Caki2 (cell line): ENCODE data around the gene CFAP410. TPM values are rescaled to one million over a fixed set of nuclear protein-coding genes. Genes with fewer than 3 reads are reported as not detected.

Experiments used
- DNase-seq: peaks from one replicate; pipeline ENCODE4 v3.0.0-alpha.2; 2015; ENCODE audit warnings: low read depth
- in situ Hi-C: cut with HindIII; loops from 2 replicates; pipeline ENCODE4 v1.10.0; 2016; ENCODE audit warnings: low sequenced_read_pairs, low pct_unique_long_range_greater_than_20kb, mixed read lengths
- total RNA-seq: library from RNA; depleted of rRNA; stranded (reverse); fragments of >200 nt; shearing (Covaris generic); gene quantifications from 2 replicates; pipeline ENCODE4 v1.2.3, GENCODE V29; 2014; ENCODE audit warnings: low replicate concordance; rRNA removed

The CFAP410 gene
- total RNA-seq: 14.5 and 25.6 TPM in 2 replicates

DNA sequence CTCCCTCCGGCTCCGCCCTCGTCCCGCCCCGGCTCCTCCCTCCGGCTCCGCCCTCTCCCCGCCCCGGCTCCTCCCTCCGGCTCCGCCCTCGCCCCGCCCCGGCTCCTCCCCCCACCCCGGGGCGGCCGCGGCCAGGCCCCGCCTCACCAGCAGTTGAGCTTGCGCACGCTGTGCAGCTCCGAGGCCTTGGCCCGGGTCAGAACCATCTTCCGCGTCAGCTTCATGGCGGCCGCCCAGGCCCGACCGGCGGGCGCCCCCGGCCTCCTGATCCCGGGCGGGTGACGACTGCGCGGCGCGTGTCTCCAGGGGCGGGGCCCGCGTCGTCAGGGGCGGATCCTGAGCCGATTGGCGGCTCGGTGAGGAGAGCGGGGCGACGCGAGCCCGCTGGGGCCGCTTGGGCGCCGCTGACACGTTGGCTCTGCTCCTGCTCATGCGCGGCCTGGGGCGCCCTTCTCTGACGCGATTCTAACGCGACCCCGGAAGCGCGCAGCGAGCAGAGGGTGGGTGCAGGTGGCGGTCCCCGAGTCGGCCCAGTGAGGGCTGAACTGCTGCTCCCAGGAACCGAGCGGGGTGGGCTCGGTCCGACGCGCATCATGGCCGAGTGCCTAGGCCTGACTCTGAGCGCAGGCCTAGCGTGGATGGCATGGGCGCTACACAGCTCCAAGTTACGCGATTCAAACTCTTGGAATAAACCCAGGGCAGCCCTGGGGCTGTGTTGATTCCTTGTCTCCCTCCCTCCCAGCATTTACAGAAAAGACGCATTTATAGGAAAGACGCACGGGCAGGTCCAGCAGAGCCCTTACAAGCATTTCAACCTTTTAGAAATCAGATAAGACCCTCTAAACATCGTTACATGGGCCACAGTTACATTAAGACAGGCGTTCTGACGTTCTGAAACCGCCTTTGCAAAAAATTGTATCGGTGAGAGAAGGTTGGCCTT, at the start of gene CFAP410:
CFAP410 (minus strand) TSS at position 420 of the 940 bp plus-strand sequence; CDS start at position 224, 196 bp downstream.
- in situ Hi-C loops: no loop called here
- peak; percentile 98 for DNase-seq

DNA sequence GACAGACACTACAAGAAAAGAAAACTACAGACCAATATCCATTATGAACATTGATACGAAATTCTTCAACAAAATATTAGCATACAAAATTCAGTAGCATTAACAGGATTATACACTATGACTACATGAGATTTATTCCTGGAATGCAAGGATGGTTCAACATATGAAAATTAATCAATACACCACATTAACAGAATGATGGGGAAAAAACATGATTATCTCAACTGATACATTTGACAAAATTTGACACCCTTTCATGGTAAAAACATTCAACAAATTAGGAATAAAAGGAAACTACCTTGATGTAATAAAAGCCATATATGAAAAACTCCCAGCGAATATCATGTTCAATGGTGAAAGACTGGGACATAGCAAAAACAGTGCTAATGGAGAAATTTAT, 45.8 kb upstream of the CFAP410 start:
- in situ Hi-C loops: no loop called here

DNA sequence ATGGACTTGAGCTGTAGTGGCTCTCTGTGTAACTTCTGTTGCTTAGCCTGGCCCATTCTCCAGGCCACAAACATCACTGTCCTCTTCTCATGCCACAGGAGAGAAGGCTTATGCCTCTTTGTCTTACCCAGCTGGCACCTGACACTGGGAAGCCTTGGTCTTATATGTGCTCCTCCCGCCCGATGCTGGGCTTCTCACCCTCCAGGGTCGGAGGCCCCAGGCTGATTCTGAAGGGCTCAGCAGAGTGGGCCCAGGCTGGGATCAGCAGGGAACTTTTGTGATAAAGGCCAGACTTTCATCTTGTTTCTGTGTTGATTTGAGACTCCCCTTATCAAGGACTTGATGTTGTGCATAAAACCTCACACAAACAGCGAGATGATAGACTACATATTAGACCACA, 44.0 kb upstream of the CFAP410 start:
- no peak for DNase-seq
- in situ Hi-C loops: no loop called here

More for the DNA sequence above, 45.8 kb upstream of the CFAP410 start:
- DNase-seq: no peak

DNA sequence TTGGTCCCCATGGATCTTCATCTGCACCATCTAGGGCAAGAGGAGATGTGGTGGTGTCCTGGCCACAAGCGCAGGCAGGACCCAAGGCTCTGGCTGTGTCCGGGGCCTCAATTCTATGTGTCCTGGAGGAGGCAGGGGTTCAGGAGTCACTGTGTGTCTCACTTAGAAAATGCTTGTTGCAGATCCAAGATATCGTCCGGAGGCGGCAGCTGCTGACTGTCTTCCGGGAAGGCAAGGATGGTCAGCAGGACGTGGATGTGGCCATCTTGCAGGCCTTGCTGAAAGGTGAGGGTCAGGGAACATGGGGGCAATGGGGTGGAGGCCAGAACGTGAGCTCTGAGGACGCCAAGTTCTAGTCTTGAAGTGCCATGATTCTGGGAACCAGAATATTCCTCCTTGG, 43.3 kb upstream of the CFAP410 start:
- in situ Hi-C loops: no loop called here
- DNase-seq: no peak

DNA sequence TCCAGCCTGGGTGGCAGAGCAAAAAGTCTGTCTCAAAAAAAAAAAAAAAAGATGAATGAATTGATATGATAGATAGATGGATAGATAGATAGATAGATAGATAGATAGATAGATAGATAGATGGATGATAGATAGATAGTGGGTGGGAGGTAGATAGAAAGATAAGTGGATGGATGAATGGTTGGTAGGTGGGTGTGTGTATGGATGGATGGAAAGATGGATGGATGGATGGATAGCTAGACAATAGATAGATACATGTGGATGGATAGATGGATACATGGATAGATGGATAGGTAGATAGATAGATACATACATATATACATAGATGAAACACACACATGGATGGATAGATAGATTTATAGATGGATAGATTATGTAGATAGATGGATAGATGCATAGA, 42.7 kb upstream of the CFAP410 start:
- in situ Hi-C loops: no loop called here
- DNase-seq: no peak

DNA sequence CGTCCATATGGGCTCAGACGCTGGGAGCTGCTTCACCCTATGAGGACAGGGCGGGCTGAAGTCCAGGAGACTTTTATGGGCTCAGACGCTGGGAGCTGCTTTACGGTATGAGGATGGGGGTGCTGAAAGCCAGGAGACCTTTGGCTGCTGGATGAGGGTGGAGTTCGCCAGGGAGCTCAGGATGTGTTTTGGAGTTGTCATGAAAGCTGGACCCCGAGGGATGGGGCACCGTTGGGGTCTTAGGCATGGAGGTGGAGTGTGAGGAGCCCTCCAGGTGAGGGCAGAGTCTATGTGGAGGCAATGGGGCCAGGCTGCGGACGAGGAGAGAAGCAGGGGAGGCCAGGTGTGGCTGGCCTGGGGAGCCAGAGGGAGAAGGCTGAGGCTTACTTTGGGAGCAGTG, 41.7 kb upstream of the CFAP410 start:
- in situ Hi-C loops: no loop called here
- DNase-seq: no peak

DNA sequence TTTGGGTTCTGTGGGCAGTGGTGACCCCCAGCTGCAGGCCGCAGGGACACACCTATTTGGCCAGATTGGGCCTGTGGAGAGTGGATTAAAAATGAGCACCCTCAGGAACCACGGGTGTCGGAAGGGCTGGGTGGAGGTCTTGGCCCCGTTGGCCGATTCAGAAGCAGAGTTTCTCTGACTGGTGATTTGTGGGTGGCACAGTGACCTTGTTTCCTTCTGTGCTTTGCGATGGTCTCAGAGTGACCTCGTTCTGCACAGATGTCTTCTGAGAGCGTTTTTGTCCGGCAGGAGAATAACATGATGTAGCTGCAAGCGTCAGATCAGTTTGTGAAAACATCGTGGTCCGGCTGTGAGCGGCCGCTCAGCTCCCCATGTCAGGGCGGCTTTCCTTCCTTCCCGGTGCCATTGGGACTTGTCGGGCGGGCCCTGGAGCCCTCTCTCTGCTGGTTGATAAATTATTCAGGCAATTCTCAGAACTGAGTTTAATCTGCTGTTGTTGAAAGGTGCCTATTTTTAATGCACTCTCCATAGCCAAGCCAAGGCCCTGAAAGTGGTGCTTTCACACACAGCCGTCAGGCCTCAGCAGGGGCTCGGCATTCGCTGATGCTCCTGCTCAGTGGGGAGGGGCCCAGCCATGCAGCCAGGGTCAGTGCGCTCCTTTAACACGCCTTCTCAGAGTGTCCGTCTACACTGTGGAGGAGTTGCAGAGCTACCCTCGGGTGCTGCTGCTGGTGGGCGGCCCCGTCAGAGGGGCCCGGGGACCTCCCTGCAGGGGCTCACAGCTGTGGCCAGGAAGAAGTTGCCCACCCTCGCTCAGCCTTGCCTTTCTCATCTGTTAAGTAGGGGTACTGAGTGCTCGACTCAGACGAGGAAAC, 41.0 kb upstream of the CFAP410 start:
- in situ Hi-C loops: no loop called here
- DNase-seq: no peak

DNA sequence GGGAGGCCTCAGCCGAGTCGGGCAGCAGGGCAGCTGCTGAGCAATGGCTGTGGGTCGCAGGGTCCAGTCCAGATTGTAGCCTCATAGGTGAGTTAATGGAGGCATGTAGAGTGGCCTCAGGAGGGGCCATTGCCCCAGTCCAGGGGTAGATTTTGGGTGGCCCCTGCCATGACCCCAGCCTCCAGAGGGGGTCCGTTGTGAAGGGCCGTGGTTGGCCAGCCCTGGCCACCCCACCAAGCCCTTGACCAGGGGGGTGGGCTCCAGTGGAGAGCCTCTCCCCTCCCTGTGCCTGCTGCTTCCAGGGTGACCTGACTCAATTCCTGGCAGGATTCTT, 40.3 kb upstream of the CFAP410 start:
- in situ Hi-C loops: no loop called here
- no peak for DNase-seq

DNA sequence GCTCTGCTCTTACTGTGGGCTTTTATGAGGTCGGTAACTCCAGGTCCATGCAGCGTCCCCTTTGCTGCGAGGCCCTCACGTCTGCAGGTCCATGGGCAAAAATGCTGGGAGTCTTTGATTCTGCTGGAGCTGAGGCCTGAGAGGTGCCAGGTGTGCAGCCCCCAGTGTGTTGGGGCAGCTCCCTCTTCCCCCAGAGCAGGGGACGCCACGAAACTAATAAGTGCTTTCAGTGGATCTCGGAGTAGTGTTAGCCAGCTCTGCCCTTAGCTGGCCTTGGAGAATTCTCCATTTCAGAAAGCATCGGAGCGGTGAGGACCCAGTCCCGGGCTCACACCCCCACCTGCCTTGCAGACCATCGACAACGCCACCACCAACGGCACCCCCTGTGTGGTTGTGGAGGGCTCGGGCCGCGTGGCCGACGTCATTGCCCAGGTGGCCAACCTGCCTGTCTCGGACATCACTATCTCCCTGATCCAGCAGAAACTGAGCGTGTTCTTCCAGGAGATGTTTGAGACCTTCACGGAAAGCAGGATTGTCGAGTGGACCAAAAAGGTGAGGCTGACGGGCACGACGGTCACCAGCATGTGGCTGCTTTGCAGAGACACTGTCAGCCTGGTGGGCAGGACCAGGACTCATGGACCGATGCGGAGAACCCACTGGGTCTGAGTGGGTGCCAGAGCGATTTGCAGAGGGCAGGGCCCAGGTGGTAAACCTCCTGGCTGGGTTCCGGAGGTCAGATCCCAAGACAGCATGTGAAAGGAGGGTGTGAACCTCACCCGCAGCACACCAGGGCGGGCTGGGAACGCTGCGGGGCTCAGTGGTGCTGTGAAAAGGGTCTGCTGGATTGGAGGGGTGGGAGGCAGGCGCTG, 39.7 kb upstream of the CFAP410 start:
- in situ Hi-C loops: no loop called here
- DNase-seq: no peak

DNA sequence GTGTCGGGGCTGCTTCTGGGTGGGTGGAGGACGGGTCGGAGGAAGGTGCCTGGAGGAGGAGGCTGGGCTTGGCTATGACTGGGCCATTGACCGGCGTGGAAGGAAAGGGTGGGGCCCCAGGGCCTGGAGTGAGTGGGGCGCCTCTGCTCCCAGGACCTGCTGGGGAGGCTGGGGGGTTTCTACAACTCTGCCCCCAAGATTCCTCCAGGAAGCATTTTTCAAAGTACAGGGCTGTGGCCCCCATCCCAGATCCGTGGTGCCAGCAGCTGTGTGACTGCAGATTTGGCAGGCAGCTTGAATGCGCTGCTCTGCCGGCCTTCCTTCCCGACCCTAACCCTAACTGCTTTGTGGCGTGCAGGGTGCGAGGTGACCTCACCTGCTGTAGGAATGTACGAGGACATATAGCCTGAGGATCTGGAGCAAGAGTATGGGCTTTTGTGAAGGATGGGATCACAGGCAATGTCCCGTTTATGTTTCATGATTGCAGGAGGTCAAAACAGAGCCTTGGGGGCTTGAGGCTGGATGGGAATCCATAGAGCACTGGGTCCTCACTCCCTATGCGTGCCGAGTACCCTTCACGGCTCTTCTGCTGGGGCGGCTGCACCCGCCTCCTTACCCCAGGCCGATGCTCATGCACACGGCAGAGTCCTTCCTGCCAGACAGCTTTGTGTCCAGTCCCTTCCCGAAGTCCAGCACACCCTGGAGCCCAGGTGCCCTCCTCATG, 38.9 kb upstream of the CFAP410 start:
- in situ Hi-C loops: no loop called here
- DNase-seq: no peak

DNA sequence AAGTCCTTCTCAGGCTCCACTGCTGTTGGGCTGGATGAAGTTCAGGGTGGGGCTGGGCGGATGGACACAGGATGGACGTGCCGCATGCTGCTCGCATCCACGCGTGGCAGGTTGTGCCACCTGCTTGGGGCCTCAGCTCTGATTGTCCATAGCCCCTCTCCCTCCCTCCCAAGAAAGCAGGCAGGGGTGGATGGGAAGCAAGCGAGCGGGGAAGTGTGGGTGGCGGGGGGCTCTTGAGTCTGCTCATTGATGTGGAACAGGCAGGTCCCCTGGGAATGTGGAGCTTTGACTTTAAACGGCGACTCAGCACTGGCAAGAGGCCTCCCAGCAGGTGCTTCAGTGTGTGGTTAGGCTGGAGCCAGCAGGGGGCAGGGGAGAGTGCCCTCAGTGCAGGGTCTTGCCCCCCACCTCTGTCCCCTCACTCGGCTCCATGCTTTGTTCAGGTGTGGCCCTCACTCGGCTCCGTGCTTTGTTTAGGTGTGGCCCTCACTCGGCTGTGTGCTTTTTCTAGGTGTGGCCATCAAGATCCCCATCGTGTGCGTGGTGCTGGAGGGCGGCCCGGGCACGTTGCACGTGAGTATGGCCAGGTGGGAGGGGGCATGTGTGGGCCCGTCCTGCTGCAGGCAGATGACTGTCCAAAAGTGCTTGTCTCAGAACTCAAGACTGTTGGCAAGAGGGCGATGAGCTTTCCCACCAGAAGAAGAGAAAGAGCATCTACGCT, 38.2 kb upstream of the CFAP410 start:
- in situ Hi-C loops: no loop called here
- no peak for DNase-seq

DNA sequence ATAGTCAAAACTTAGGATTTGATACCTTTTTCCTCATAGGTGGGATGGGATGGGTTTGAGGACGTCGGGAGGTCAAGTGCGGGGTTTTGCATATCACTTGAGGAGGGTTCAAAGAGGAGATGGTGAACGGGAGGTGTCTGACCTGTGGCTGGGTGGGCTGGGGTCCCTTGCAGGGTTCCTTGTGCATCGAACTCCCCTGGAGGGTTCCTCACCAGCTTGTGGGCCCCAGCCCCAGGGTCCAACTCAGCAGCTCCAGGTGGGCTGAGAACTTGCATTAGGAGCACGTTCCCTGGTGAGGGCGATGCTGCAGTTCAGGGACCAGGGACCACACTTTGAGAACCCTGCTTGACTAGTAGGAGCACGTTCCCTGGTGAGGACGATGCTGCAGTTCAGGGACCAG, 37.4 kb upstream of the CFAP410 start:
- in situ Hi-C loops: no loop called here
- no peak for DNase-seq

DNA sequence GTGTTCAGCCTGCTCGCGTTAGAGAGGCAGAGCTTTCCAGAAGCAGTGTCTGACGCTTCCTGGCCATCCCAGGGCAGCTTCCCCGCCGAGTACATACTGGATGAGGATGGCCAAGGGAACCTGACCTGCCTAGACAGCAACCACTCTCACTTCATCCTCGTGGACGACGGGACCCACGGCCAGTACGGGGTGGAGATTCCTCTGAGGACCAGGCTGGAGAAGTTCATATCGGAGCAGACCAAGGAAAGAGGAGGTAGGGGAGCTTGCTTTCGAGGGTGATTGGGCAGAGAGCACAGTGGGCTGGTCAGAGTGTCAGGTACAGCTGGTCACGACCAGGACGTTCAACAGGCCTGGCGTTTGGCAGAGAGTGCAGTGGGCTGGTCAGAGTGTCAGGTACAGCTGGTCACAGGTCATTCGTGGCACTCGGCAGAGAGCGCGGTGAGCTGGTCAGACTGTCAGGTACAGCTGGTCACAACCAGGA, 36.6 kb upstream of the CFAP410 start:
- in situ Hi-C loops: no loop called here
- no peak for DNase-seq

DNA sequence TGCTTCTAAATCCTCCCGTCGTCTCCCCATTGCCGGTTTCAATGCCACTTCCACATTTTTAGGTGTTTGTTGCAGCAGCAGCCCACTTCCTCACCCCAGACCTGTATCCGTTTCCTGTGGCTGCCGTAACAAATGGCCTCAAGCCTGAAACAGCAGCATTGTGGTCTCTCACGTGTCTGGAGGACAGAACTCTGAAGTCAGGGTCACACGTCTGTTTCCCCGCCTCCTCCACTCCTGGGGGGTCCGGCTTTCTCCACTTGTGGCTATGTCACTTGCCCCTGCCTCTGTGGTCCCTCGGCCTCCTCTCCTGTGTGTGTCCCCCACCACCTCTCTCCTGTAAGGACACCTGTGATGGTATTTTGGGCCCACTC, 36.1 kb upstream of the CFAP410 start:
- in situ Hi-C loops: no loop called here
- no peak for DNase-seq

DNA sequence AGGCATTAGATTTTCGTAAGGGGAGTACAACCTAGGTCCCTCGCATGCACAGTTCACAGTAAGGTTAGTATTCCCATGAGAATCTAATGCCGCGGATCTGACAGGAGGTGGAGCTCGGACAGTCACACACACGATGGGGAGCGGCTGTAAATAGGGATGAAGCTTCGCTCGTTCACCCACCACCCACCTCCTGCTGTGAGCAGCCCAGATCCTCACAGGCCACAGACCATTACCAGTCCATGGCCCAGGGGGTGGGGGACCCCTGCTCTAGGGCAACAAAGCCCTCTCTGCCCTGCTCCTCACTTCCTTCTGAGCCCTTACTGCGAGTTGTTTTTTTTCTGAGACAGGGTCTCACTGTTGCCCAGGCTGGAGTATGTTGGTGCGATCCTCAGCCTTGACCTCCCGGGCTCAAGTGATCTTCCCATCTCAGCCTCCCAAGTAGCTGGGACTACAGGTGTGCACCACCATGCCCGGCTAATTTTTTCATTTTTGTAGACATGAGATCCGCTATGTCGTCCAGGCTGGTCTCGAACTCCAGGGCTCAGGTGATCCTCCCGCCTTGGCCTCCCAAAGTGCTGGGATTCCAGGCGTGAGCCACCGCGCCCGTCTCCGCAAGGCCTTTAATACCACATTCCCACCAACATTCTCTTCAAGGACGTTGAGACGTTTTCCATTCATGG, 35.6 kb upstream of the CFAP410 start:
- in situ Hi-C loops: no loop called here

DNA sequence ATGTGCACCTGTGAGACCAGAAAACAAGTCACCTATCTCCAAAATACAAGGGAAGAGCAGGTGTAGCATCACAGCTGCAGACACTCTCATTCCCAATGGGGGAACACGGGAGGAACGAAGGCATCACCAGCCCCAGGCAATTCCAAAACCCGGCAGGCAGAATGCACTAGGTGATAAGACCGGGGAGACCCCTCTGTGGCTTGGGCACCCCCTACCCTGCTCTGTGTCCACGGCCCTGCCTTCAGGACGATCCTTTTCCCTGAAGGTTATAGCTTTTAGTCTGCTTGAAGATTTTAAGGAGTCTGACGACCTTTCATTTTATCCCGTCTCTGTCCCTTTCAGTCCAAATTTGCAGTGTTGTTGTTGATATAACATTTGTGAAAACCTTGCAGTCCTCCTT, 33.4 kb upstream of the CFAP410 start:
- in situ Hi-C loops: no loop called here
- DNase-seq: no peak

More for the DNA sequence above, 35.6 kb upstream of the CFAP410 start:
- DNase-seq: no peak

DNA sequence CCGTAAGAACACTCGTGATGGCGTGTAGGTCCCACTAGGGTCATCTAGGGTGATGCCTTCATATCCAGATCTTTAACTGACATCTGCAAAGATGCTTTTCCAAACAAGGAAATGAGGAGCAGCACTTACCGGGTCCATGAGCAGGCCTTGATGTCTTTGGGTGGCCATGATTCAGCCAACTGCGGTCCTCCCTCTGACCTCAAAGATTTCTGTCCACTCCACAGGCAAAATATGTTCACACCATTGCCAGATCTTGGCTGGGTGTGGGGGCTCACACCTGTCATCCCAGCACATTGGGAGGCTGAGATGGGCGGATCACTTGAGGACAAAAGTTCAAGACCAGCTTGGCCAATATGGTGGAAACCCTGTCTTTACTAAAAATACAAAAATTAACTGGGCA, 32.4 kb upstream of the CFAP410 start:
- no peak for DNase-seq

More for the DNA sequence above, 32.4 kb upstream of the CFAP410 start:
- in situ Hi-C loops: no loop called here
